ENCODE data around the gene RNU1-3.
"Not testable (repeated sequence)": the region's sequence is repeated elsewhere in the genome, so short reads cannot be mapped to it uniquely, and the experiment has no call there.

Gene RNU1-3

GRCh38 chr1:16641159-16641975 is 25.4 kb downstream of the RNU1-3 start:
- H3K4me1 ChIP-seq (ENCODE audit: insufficient read depth, low read length); H3K36me3 ChIP-seq (ENCODE audit: insufficient read depth, low read length); H3K9me3 ChIP-seq (ENCODE audit: control insufficient read depth, insufficient read depth, low read length); H3K9ac ChIP-seq (ENCODE audit: low read depth, low read length): not testable (repeated sequence)

- H3K9ac ChIP-seq (ENCODE audit: low read depth, low read length); H3K36me3 ChIP-seq (ENCODE audit: insufficient read depth, low read length); H3K9me3 ChIP-seq (ENCODE audit: control insufficient read depth, insufficient read depth, low read length); H3K4me1 ChIP-seq (ENCODE audit: insufficient read depth, low read length): not testable (repeated sequence)
Measured at GRCh38 chr1:16639091-16640031, 27.4 kb downstream of the RNU1-3 start.

- H3K9me3 ChIP-seq (ENCODE audit: control insufficient read depth, insufficient read depth, low read length); H3K4me1 ChIP-seq (ENCODE audit: insufficient read depth, low read length); H3K36me3 ChIP-seq (ENCODE audit: insufficient read depth, low read length); H3K9ac ChIP-seq (ENCODE audit: low read depth, low read length): not testable (repeated sequence)
Measured at GRCh38 chr1:16637941-16638778, 28.6 kb downstream of the RNU1-3 start.

- H3K9me3 ChIP-seq (ENCODE audit: control insufficient read depth, insufficient read depth, low read length); H3K9ac ChIP-seq (ENCODE audit: low read depth, low read length); H3K36me3 ChIP-seq (ENCODE audit: insufficient read depth, low read length); H3K4me1 ChIP-seq (ENCODE audit: insufficient read depth, low read length): not testable (repeated sequence)
Measured at GRCh38 chr1:16636551-16637195, 30.1 kb downstream of the RNU1-3 start.

GRCh38 chr1:16635959-16636358 is 30.8 kb downstream of the RNU1-3 start:
- H3K36me3 ChIP-seq (ENCODE audit: insufficient read depth, low read length); H3K9ac ChIP-seq (ENCODE audit: low read depth, low read length); H3K4me1 ChIP-seq (ENCODE audit: insufficient read depth, low read length); H3K9me3 ChIP-seq (ENCODE audit: control insufficient read depth, insufficient read depth, low read length): not testable (repeated sequence)

- not testable (repeated sequence) for H3K9me3 ChIP-seq (ENCODE audit: control insufficient read depth, insufficient read depth, low read length); H3K4me1 ChIP-seq (ENCODE audit: insufficient read depth, low read length); H3K36me3 ChIP-seq (ENCODE audit: insufficient read depth, low read length); H3K9ac ChIP-seq (ENCODE audit: low read depth, low read length)
Measured at GRCh38 chr1:16633540-16634282, 33.0 kb downstream of the RNU1-3 start.

- H3K9me3 ChIP-seq (ENCODE audit: control insufficient read depth, insufficient read depth, low read length); H3K9ac ChIP-seq (ENCODE audit: low read depth, low read length); H3K4me1 ChIP-seq (ENCODE audit: insufficient read depth, low read length); H3K36me3 ChIP-seq (ENCODE audit: insufficient read depth, low read length): not testable (repeated sequence)
Measured at GRCh38 chr1:16632044-16632850, 34.5 kb downstream of the RNU1-3 start.

- no peaks in the 10 kb centered on the region for H3K9me3 ChIP-seq (ENCODE audit: control insufficient read depth, insufficient read depth, low read length)
- H3K36me3 ChIP-seq (ENCODE audit: insufficient read depth, low read length): peaks cover 8% of the 10 kb centered on the region
- no peak overlapping the region for H3K9ac ChIP-seq (ENCODE audit: low read depth, low read length)
- H3K4me1 ChIP-seq (ENCODE audit: insufficient read depth, low read length): no peaks in the 10 kb centered on the region
Measured at GRCh38 chr1:16631248-16632043, 35.3 kb downstream of the RNU1-3 start.

GRCh38 chr1:16630661-16631247 is 36.0 kb downstream of the RNU1-3 start:
- Histone ChIP-seq H3K9me3 (ENCODE audit: control insufficient read depth, insufficient read depth, low read length) (no peaks in the 10 kb centered on the region), H3K9ac (ENCODE audit: low read depth, low read length) (no peak overlapping the region), H3K36me3 (ENCODE audit: insufficient read depth, low read length) (peaks cover 8% of the 10 kb centered on the region), H3K4me1 (ENCODE audit: insufficient read depth, low read length) (no peaks in the 10 kb centered on the region)

GRCh38 chr1:16629916-16630530 is 36.7 kb downstream of the RNU1-3 start:
- not testable (repeated sequence) for H3K4me1 ChIP-seq (ENCODE audit: insufficient read depth, low read length); H3K9me3 ChIP-seq (ENCODE audit: control insufficient read depth, insufficient read depth, low read length); H3K9ac ChIP-seq (ENCODE audit: low read depth, low read length); H3K36me3 ChIP-seq (ENCODE audit: insufficient read depth, low read length)

- no peak overlapping the region for H3K9ac ChIP-seq (ENCODE audit: low read depth, low read length)
- H3K36me3 ChIP-seq (ENCODE audit: insufficient read depth, low read length): peaks cover 13% of the 10 kb centered on the region
- H3K4me1 ChIP-seq (ENCODE audit: insufficient read depth, low read length): no peaks in the 10 kb centered on the region
- no peaks in the 10 kb centered on the region for H3K9me3 ChIP-seq (ENCODE audit: control insufficient read depth, insufficient read depth, low read length)
Measured at GRCh38 chr1:16628361-16629111, 38.2 kb downstream of the RNU1-3 start.
